Activated CD4-positive, alpha-beta T cell treated with anti-CD3 and anti-CD28 coated beads, Interleukin-2, amount 50 U/mL, for 4 hours (primary cell): ENCODE measurements around the gene NRIP2.
"Not testable (repeated sequence)": the region's sequence is repeated elsewhere in the genome, so short reads cannot be mapped to it uniquely, and the experiment has no call there.

Source experiments
- DNase-seq, 2 experiments: peaks; one replicate each; pipeline ENCODE4 v3.0.0-alpha.2; 2020

NRIP2 gene

GRCh38 chr12:2834581-2835491 is at the start of gene NRIP2:
Gene NRIP2 (minus strand): TSS chr12:2835035. CDS start chr12:2834983, 52 bp downstream.
- no peak for DNase-seq

GRCh38 chr12:2879853-2880252 is 45.0 kb upstream of the NRIP2 start:
- no peak for DNase-seq

- DNase-seq = no peak
Observed at GRCh38 chr12:2877953-2878732, 43.3 kb upstream of the NRIP2 start.

- peak; percentile 78 to 80 for DNase-seq
Observed at GRCh38 chr12:2877047-2877952, 42.5 kb upstream of the NRIP2 start, which contains the start of the genes FOXM1 and RHNO1. Gene FOXM1 (minus strand): TSS chr12:2877174. CDS start chr12:2874478, 2,696 bp downstream. Gene RHNO1 (plus strand): TSS chr12:2877223. CDS start chr12:2885367, 8,144 bp downstream.

- DNase-seq = no peak
Observed at GRCh38 chr12:2876431-2877046, 41.7 kb upstream of the NRIP2 start.

- not testable (repeated sequence) for DNase-seq
Observed at GRCh38 chr12:2868986-2869632, 34.3 kb upstream of the NRIP2 start.

- no peak for DNase-seq
Observed at GRCh38 chr12:2864198-2864597, 29.4 kb upstream of the NRIP2 start.

- not testable (repeated sequence) for DNase-seq
Observed at GRCh38 chr12:2863402-2863801, 28.6 kb upstream of the NRIP2 start.

GRCh38 chr12:2862876-2863275 is 28.0 kb upstream of the NRIP2 start:
- DNase-seq = no peak

GRCh38 chr12:2860170-2860569 is 25.3 kb upstream of the NRIP2 start:
- DNase-seq = no peak

GRCh38 chr12:2858944-2859421 is 24.1 kb upstream of the NRIP2 start:
- DNase-seq = no peak

- no peak for DNase-seq
Observed at GRCh38 chr12:2858334-2858733, 23.5 kb upstream of the NRIP2 start.

- no peak for DNase-seq
Observed at GRCh38 chr12:2857576-2857975, 22.7 kb upstream of the NRIP2 start.

GRCh38 chr12:2857021-2857431 is 22.2 kb upstream of the NRIP2 start, which contains the start of gene TEX52:
Gene TEX52 (minus strand): TSS chr12:2857039. CDS start chr12:2857026, 13 bp downstream.
- no peak for DNase-seq

GRCh38 chr12:2856051-2856450 is 21.2 kb upstream of the NRIP2 start:
- DNase-seq = no peak

- DNase-seq = no peak
Observed at GRCh38 chr12:2855546-2855945, 20.7 kb upstream of the NRIP2 start.

GRCh38 chr12:2854669-2855453 is 20.0 kb upstream of the NRIP2 start:
- no peak for DNase-seq

GRCh38 chr12:2853626-2854025 is 18.8 kb upstream of the NRIP2 start:
- peak; percentile 37 to 42 for DNase-seq

GRCh38 chr12:2851931-2852330 is 17.1 kb upstream of the NRIP2 start:
- DNase-seq = no peak

GRCh38 chr12:2845280-2845679 is 10.4 kb upstream of the NRIP2 start:
- no peak for DNase-seq
